SIG-M5 treated with dmso at 0.1 percent for 504 hours (cell line): ENCODE results near the gene GJA9.
"Not testable (repeated sequence)": the region's sequence is repeated elsewhere in the genome, so short reads cannot be mapped to it uniquely, and the experiment has no call there.

Experiments
- DNase-seq: peaks from one replicate; lab custom pipeline; 2025; ENCODE audit not compliant: unreplicated experiment; lab: John Stamatoyannopoulos, UW

The GJA9 gene

GRCh38 chr1:38875811-38876210 is 5.6 kb downstream of the GJA9 start:
- DNase-seq: no peak

- DNase-seq: peak; percentile 89
These were observed 8.1 kb downstream of the GJA9 start, which contains the start of gene MYCBP for GRCh38 chr1:38873027-38873969. Gene MYCBP, minus strand, starts transcription at chr1:38873348. Its CDS starts 43 bp downstream, at chr1:38873305.

- DNase-seq: peak; percentile 40
These were observed 8.9 kb downstream of the GJA9 start for GRCh38 chr1:38872401-38873026.

- DNase-seq: no peak
These were observed 10.4 kb downstream of the GJA9 start for GRCh38 chr1:38870996-38871395.

GRCh38 chr1:38867208-38867607 is 14.2 kb downstream of the GJA9 start:
- DNase-seq: no peak

- DNase-seq: no peak
These were observed 16.2 kb downstream of the GJA9 start for GRCh38 chr1:38865112-38865715.

GRCh38 chr1:38860454-38860795 is 21.0 kb downstream of the GJA9 start:
- DNase-seq: no peak

- DNase-seq: peak; percentile 95
These were observed 21.6 kb downstream of the GJA9 start, which contains the start of gene RRAGC for GRCh38 chr1:38859561-38860453. Gene RRAGC, minus strand, starts transcription at chr1:38859772. Its CDS starts 126 bp downstream, at chr1:38859646.

GRCh38 chr1:38858833-38859560 is 22.4 kb downstream of the GJA9 start:
- DNase-seq: peak; percentile 20

- no peak for DNase-seq
These were observed 28.6 kb downstream of the GJA9 start for GRCh38 chr1:38852780-38853179.

GRCh38 chr1:38848071-38848470 is 33.3 kb downstream of the GJA9 start:
- DNase-seq: peak; percentile 91

GRCh38 chr1:38846210-38846609 is 35.2 kb downstream of the GJA9 start:
- DNase-seq: no peak

- DNase-seq: not testable (repeated sequence)
These were observed 36.3 kb downstream of the GJA9 start for GRCh38 chr1:38845088-38845487.

- no peak for DNase-seq
These were observed 41.1 kb downstream of the GJA9 start for GRCh38 chr1:38840281-38840680.

- no peak for DNase-seq
These were observed 42.0 kb downstream of the GJA9 start for GRCh38 chr1:38839363-38839762.

- DNase-seq: not testable (repeated sequence)
These were observed 45.1 kb downstream of the GJA9 start for GRCh38 chr1:38836316-38836715.

- peak; percentile 83 for DNase-seq
These were observed 46.2 kb downstream of the GJA9 start for GRCh38 chr1:38834937-38835827.

- peak; percentile 60 for DNase-seq
These were observed 47.1 kb downstream of the GJA9 start for GRCh38 chr1:38834221-38834782.

GRCh38 chr1:38833146-38833545 is 48.2 kb downstream of the GJA9 start:
- DNase-seq: no peak
